ENCODE results near the gene PTGS1. TPM values are rescaled to one million over a fixed set of nuclear protein-coding genes. Genes with fewer than 3 reads are reported as not detected.

PTGS1 gene
- total and polyA plus RNA-seq, 9 of the 15 experiments (the other 6 are each of a cell fraction or from before 2014, with no cell fraction given), result 3.4 to 12.9 (median 5.3) TPM

DNA sequence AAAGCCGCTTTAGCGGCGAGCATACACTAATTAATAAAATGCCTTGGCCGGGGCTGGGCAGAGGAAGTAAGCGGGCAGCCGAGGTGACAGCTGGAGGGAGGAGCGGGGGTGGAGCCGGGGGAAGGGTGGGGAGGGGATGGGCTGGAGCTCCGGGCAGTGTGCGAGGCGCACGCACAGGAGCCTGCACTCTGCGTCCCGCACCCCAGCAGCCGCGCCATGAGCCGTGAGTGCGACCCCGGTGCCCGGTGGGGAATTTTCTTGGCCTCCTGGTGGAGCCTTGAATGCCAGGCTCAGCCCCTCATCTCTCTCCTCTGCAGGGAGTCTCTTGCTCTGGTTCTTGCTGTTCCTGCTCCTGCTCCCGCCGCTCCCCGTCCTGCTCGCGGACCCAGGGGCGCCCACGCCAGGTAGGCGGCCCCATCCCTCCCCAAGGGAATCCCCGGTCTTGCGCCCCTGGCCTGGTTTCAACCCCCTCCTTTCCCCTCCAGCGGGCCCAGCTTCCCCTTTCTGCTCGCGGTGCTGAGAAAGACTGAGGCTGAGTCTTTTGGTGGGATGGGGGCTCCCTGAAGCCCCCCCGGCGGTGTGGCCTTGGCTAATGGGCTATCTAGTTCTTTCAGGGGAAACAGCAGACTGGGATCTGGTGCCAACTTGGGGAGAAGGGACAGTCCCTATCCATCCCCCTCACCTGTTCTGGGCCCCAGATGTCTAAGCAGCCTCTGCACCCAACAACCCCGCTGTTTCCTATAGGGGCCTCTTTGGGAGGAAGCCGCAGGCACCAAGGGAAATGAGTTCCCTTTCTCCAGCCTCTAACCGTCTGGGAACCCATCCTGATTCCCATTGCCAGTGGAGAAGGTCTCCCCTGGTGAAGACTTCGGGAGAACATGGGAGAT, at the start of gene PTGS1 (continued):
- TF ChIP-seq, protein P1, sequence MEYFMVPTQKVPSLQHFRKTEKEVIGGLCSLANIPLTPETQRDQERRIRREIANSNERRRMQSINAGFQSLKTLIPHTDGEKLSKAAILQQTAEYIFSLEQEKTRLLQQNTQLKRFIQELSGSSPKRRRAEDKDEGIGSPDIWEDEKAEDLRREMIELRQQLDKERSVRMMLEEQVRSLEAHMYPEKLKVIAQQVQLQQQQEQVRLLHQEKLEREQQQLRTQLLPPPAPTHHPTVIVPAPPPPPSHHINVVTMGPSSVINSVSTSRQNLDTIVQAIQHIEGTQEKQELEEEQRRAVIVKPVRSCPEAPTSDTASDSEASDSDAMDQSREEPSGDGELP (CRISPR knock-in tag; IDR thresholded peaks at IDR 0.05; ENCODE audit: borderline replicate concordance), result peak; percentile 44; the same call in 1 of the 2 replicates
- TF ChIP-seq NR2C2 (CRISPR knock-in tag; IDR thresholded peaks at IDR 0.05), result no peak
- no peak for TF ChIP-seq NR2C2 (tag; IDR thresholded peaks at IDR 0.05)
- TF ChIP-seq GATAD2A (IDR thresholded peaks at IDR 0.05), result no peak
- TF ChIP-seq ZNF165 (CRISPR knock-in tag; IDR thresholded peaks at IDR 0.05; ENCODE audit: borderline replicate concordance), result no peak
- TF ChIP-seq XRCC3 (IDR thresholded peaks at IDR 0.05), result no peak
- TF ChIP-seq PYGO2 (tag; IDR thresholded peaks at IDR 0.05), result no peak
- no peak for TF ChIP-seq DMBX1 (CRISPR knock-in tag; IDR thresholded peaks at IDR 0.05; ENCODE audit: borderline replicate concordance)
- TF ChIP-seq ARID2 (IDR thresholded peaks at IDR 0.05), result peak; percentile 30; the same call in 1 of the 2 replicates
- TF ChIP-seq C11orf30 (IDR thresholded peaks at IDR 0.05; ENCODE audit: low read depth), result no peak
- TF ChIP-seq MCM7 (IDR thresholded peaks at IDR 0.05), result no peak
- no peak for TF ChIP-seq ZBTB1 (CRISPR knock-in tag; IDR thresholded peaks at IDR 0.05; ENCODE audit: borderline replicate concordance, low read depth)
- no peak for TF ChIP-seq ZNF121 (CRISPR knock-in tag; conservative IDR thresholded peaks at IDR 0.05)
- TF ChIP-seq, protein P2, sequence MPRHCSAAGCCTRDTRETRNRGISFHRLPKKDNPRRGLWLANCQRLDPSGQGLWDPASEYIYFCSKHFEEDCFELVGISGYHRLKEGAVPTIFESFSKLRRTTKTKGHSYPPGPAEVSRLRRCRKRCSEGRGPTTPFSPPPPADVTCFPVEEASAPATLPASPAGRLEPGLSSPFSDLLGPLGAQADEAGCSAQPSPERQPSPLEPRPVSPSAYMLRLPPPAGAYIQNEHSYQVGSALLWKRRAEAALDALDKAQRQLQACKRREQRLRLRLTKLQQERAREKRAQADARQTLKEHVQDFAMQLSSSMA (CRISPR knock-in tag; IDR thresholded peaks at IDR 0.05), result no peak
- TF ChIP-seq MTF1 (CRISPR knock-in tag; IDR thresholded peaks at IDR 0.05; ENCODE audit: borderline replicate concordance), result no peak
- TF ChIP-seq RBM34 (IDR thresholded peaks at IDR 0.05; ENCODE audit: borderline replicate concordance, insufficient read depth, low read length), result no peak
- TF ChIP-seq ILF3 (IDR thresholded peaks at IDR 0.05; ENCODE audit: borderline replicate concordance), result no peak
- no peak for TF ChIP-seq NCOR1 (IDR thresholded peaks at IDR 0.05)
- no peak for TF ChIP-seq RBM39 (optimal IDR thresholded peaks at IDR 0.05; ENCODE audit: low read depth, low read length)
- TF ChIP-seq, protein P3, sequence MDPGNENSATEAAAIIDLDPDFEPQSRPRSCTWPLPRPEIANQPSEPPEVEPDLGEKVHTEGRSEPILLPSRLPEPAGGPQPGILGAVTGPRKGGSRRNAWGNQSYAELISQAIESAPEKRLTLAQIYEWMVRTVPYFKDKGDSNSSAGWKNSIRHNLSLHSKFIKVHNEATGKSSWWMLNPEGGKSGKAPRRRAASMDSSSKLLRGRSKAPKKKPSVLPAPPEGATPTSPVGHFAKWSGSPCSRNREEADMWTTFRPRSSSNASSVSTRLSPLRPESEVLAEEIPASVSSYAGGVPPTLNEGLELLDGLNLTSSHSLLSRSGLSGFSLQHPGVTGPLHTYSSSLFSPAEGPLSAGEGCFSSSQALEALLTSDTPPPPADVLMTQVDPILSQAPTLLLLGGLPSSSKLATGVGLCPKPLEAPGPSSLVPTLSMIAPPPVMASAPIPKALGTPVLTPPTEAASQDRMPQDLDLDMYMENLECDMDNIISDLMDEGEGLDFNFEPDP (CRISPR knock-in tag; IDR thresholded peaks at IDR 0.05), result no peak
- TF ChIP-seq, protein P4, sequence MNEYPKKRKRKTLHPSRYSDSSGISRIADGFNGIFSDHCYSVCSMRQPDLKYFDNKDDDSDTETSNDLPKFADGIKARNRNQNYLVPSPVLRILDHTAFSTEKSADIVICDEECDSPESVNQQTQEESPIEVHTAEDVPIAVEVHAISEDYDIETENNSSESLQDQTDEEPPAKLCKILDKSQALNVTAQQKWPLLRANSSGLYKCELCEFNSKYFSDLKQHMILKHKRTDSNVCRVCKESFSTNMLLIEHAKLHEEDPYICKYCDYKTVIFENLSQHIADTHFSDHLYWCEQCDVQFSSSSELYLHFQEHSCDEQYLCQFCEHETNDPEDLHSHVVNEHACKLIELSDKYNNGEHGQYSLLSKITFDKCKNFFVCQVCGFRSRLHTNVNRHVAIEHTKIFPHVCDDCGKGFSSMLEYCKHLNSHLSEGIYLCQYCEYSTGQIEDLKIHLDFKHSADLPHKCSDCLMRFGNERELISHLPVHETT (CRISPR knock-in tag; conservative IDR thresholded peaks at IDR 0.05 in 1 of 2, IDR thresholded peaks at IDR 0.05 in 1 of 2), result no peak
- TF ChIP-seq RFX1 (IDR thresholded peaks at IDR 0.05), result no peak
- TF ChIP-seq, protein P5, sequence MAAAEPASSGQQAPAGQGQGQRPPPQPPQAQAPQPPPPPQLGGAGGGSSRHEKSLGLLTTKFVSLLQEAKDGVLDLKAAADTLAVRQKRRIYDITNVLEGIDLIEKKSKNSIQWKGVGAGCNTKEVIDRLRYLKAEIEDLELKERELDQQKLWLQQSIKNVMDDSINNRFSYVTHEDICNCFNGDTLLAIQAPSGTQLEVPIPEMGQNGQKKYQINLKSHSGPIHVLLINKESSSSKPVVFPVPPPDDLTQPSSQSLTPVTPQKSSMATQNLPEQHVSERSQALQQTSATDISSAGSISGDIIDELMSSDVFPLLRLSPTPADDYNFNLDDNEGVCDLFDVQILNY (CRISPR knock-in tag; IDR thresholded peaks at IDR 0.05), result no peak
